ENCODE data around the gene RXRB. TPM values are rescaled to one million over a fixed set of nuclear protein-coding genes. Genes with fewer than 3 reads are reported as not detected.

Gene RXRB
- total and polyA plus RNA-seq, 2 of the 13 experiments (the other 11 are each of a cell fraction or from before 2014, with no cell fraction given), result 26.7 to 55.7 TPM

- TF ChIP-seq GATAD2A (CRISPR knock-in tag; IDR thresholded peaks at IDR 0.05) (no peak), ZNF510 (CRISPR knock-in tag; IDR thresholded peaks at IDR 0.05; ENCODE audit: low read depth) (peak; percentile 77; the same call in 1 of the 2 replicates), ONECUT2 (CRISPR knock-in tag; IDR thresholded peaks at IDR 0.05) (no peak), ZNF501 (CRISPR knock-in tag; IDR thresholded peaks at IDR 0.05) (no peak; the same call in 1 of the 2 replicates), ZSCAN31 (CRISPR knock-in tag; IDR thresholded peaks at IDR 0.05; ENCODE audit: low read depth) (no peak), HMGXB3 (CRISPR knock-in tag; IDR thresholded peaks at IDR 0.05; ENCODE audit: borderline replicate concordance) (no peak), ZBTB33 (CRISPR knock-in tag; IDR thresholded peaks at IDR 0.05) (no peak), RXRB (CRISPR knock-in tag; IDR thresholded peaks at IDR 0.05; ENCODE audit: borderline replicate concordance) (no peak), SIN3B (IDR thresholded peaks at IDR 0.05; ENCODE audit: low read length) (no peak; the same call in 1 of the 2 replicates), HNF1A (IDR thresholded peaks at IDR 0.05; ENCODE audit: low read depth) (no peak), HNF1A (CRISPR knock-in tag; IDR thresholded peaks at IDR 0.05; ENCODE audit: borderline replicate concordance) (0 out of 2 replicates have a peak, but pooled peaks have one; percentile 60), KDM4B (CRISPR knock-in tag; IDR thresholded peaks at IDR 0.05) (no peak), PHF8 (CRISPR knock-in tag; IDR thresholded peaks at IDR 0.05) (no peak), ZBTB46 (CRISPR knock-in tag; IDR thresholded peaks at IDR 0.05; ENCODE audit: borderline replicate concordance) (no peak), POLR2G (IDR thresholded peaks at IDR 0.05; ENCODE audit: low read depth, low read length) (no peak), HMGA1 (CRISPR knock-in tag; conservative IDR thresholded peaks at IDR 0.05) (no peak), AHR (CRISPR knock-in tag; IDR thresholded peaks at IDR 0.05) (no peak), FOSL1 (CRISPR knock-in tag; IDR thresholded peaks at IDR 0.05; ENCODE audit: borderline replicate concordance) (no peak)
Observed at GRCh38 chr6:33248643-33248931, 48.1 kb upstream of the RXRB start (continued).
